ENCODE data around the gene DENND6A. TPM values are rescaled to one million over a fixed set of nuclear protein-coding genes. Genes with fewer than 3 reads are reported as not detected.

DENND6A gene
- total and polyA plus RNA-seq, 2 of the 8 experiments (the other 6 are each of a cell fraction or from before 2014, with no cell fraction given), result 7.8 to 14.8 TPM

- no peak for TF ChIP-seq CHD7 (IDR thresholded peaks at IDR 0.05; ENCODE audit: insufficient replicate concordance, low read length)
- no peak for TF ChIP-seq RAD21 (IDR thresholded peaks at IDR 0.05 in 1 of 2, conservative IDR thresholded peaks at IDR 0.05 in 1 of 2; ENCODE audit: low read depth in 2 of 2, low read length in 2 of 2)
- no peak for TF ChIP-seq TAF1 (IDR thresholded peaks at IDR 0.05; ENCODE audit: low read depth, low read length)
- no peak for TF ChIP-seq E2F6 (IDR thresholded peaks at IDR 0.05)
- no peak for TF ChIP-seq SP2 (IDR thresholded peaks at IDR 0.05; ENCODE audit: low read length)
- no peak for TF ChIP-seq NRF1 (IDR thresholded peaks at IDR 0.05; ENCODE audit: low read depth, low read length)
- TF ChIP-seq CTBP2 (IDR thresholded peaks at IDR 0.05; ENCODE audit: borderline replicate concordance, insufficient read depth, insufficient read length, low read length), result no peak
- no peak for TF ChIP-seq BCL11A (IDR thresholded peaks at IDR 0.05; ENCODE audit: low read depth in 2 of 2, low read length in 2 of 2)
- no peak for TF ChIP-seq BRCA1 (IDR thresholded peaks at IDR 0.05; ENCODE audit: low read depth, low read length)
- TF ChIP-seq TAF7 (optimal IDR thresholded peaks at IDR 0.05; ENCODE audit: borderline replicate concordance, low read depth, low read length), result no peak
These were observed 47.1 kb upstream of the DENND6A start (continued) for GRCh38 chr3:57740027-57740426.
